Lung (tissue), 12 donors: ENCODE data around the gene THADA. TPM values are rescaled to one million over a fixed set of nuclear protein-coding genes. Genes with fewer than 3 reads are reported as not detected.

Experiments used
- ATAC-seq: fragments of 200-7000 bp; cut with Tn5 transposase; one replicate; pipeline ENCODE4 v1.9.1; 2020; ENCODE audit warnings: moderate number of reproducible peaks; ENCODE audit not compliant: insufficient read depth, low FRiP score
- DNase-seq, 3 donors: peaks; one replicate each; pipeline ENCODE4 v3.0.0-alpha.2; 2013 to 2017
- H3K27ac ChIP-seq, 2 donors: one replicate each; pipeline ENCODE4 v1.5.1; 2013; ENCODE audit warnings: mild to moderate bottlenecking in 2 of 2, moderate library complexity in 2 of 2, control low read depth in 1 of 2, inconsistent platforms in 1 of 2, low read depth in 1 of 2, low read length in 1 of 2
- H3K27me3 ChIP-seq, 3 donors: one replicate each; pipeline ENCODE4 v1.5.1; 2013; ENCODE audit warnings: low read length in 2 of 3; ENCODE audit not compliant: control insufficient read depth in 3 of 3, insufficient read depth in 3 of 3
- H3K36me3 ChIP-seq, 4 donors: one replicate each; pipeline ENCODE4 v1.5.1; 2013; ENCODE audit warnings: low read length in 4 of 4, mild to moderate bottlenecking in 1 of 4, moderate library complexity in 1 of 4; ENCODE audit not compliant: control insufficient read depth in 4 of 4, insufficient read depth in 4 of 4
- H3K4me1 ChIP-seq, 5 donors: one replicate each; pipeline ENCODE4 v1.5.1; 2013; ENCODE audit warnings: low read length in 5 of 5, mild to moderate bottlenecking in 2 of 5, moderate library complexity in 1 of 5; ENCODE audit not compliant: control insufficient read depth in 5 of 5, insufficient read depth in 5 of 5
- H3K4me3 ChIP-seq: one replicate; pipeline ENCODE4 v1.5.1; 2013; ENCODE audit warnings: mild to moderate bottlenecking, control low read depth, moderate library complexity
- H3K9ac ChIP-seq, 2 donors: one replicate each; pipeline ENCODE4 v1.5.1; 2013; ENCODE audit warnings: low read length in 2 of 2, control low read depth in 1 of 2; ENCODE audit not compliant: insufficient read depth in 1 of 2
- H3K9me3 ChIP-seq, 4 donors: one replicate each; pipeline ENCODE4 v1.5.1; 2013; ENCODE audit warnings: low read length in 3 of 4, mild to moderate bottlenecking in 1 of 4, moderate library complexity in 1 of 4; ENCODE audit not compliant: control insufficient read depth in 4 of 4, insufficient read depth in 3 of 4
- CTCF ChIP-seq: IDR thresholded peaks from 2 replicates; pipeline ENCODE4 v1.5.1; 2012; ENCODE audit warnings: mild to moderate bottlenecking; ENCODE audit errors: control extremely low read depth, extremely low read depth
- WGBS, 2 donors: extraction: QIAGEN DNeasy Blood & Tissue Kit; methylation state at CpG; one replicate each; pipeline ENCODE4 v1.1.7; 2013; 5-methylcytosine and 5-hydroxymethylcytosine counted together
- polyA plus RNA-seq, 2 donors: library from polyadenylated mRNA; stranded (reverse); fragments of 200-250 nt; gene quantifications; one replicate each; pipeline ENCODE4 v1.2.1, GENCODE V29; 2013
- total RNA-seq, 2 donors: library from RNA; depleted of rRNA in 1 of 2; stranded (reverse); fragments of >200 nt in 1 of 2; gene quantifications; one replicate each; pipeline ENCODE4 v1.2.1, GENCODE V29; 2014 to 2021
- donor health status: control.
- donor health status: control.
- donor health status: Bipolar disorder and iron deficiency.
- donor health status: healthy.
- donor health status: DM: yes; HTN: yes; CAD: no.

The THADA gene
- total and polyA plus RNA-seq, 4 donors: 11.3 to 72.5 (median 25.2) TPM

GRCh38 chr2:43212216-43212835 lies 383.5 kb downstream of the THADA start:
- no peak for DNase-seq

GRCh38 chr2:43210467-43211303 lies 385.2 kb downstream of the THADA start:
- no peak overlapping the region for H3K9ac ChIP-seq
- H3K4me3 ChIP-seq: no peak overlapping the region
- peak overlapping the region in 1 of 2 donors; percentile 33 for H3K27ac ChIP-seq
- DNase-seq (peak; percentile 70 to 87 (median 76)), ATAC-seq (no peak)
- WGBS, 2 donors: 28 to 52% methylated on average over 23 of the region's 23 CpGs
- TF ChIP-seq CTCF: no peak
- peaks cover 0 to 11% (median 4%) of the 10 kb centered on the region in 5 donors for H3K4me1 ChIP-seq
- H3K27me3 ChIP-seq: no peaks in the 10 kb centered on the region
- no peaks in the 10 kb centered on the region for H3K9me3 ChIP-seq
- no peaks in the 10 kb centered on the region for H3K36me3 ChIP-seq

More at GRCh38 chr2:43212216-43212835, 383.5 kb downstream of the THADA start:
- no peak for ATAC-seq
- no peaks in the 10 kb centered on the region for H3K9me3 ChIP-seq
- no peak for TF ChIP-seq CTCF
- no peaks in the 10 kb centered on the region for H3K36me3 ChIP-seq
- H3K9ac ChIP-seq: no peak overlapping the region
- H3K27ac ChIP-seq: peak overlapping the region in 1 of 2 donors; percentile 17
- H3K27me3 ChIP-seq: no peaks in the 10 kb centered on the region
- no peak overlapping the region for H3K4me3 ChIP-seq
- 64 to 79% methylated on average over 11 of the region's 11 CpGs for WGBS, 2 donors
- H3K4me1 ChIP-seq: peaks cover 0 to 12% (median 4%) of the 10 kb centered on the region in 5 donors

- WGBS, 2 donors: 65 to 80% methylated on average over 6 of the region's 6 CpGs
- Histone ChIP-seq H3K27me3 (no peaks in the 10 kb centered on the region), H3K9ac (no peak overlapping the region), H3K36me3 (no peaks in the 10 kb centered on the region), H3K27ac (peak overlapping the region in 1 of 2 donors; percentile 15), H3K4me1 (peaks cover 0 to 11% (median 4%) of the 10 kb centered on the region in 5 donors), H3K4me3 (no peak overlapping the region), H3K9me3 (no peaks in the 10 kb centered on the region)
- DNase-seq: no peak
- ATAC-seq: peak; percentile 12
- no peak for TF ChIP-seq CTCF
Measured at GRCh38 chr2:43210125-43210466, 385.7 kb downstream of the THADA start.
